ENCODE data around the gene RPS19. TPM values are rescaled to one million over a fixed set of nuclear protein-coding genes. Genes with fewer than 3 reads are reported as not detected.

The RPS19 gene
- total RNA-seq, 1 experiment from 2014 or later, result 3,297 TPM

GRCh38 chr19:41890936-41891335 lies 30.9 kb downstream of the RPS19 start:
- TF ChIP-seq CTCF (IDR thresholded peaks at IDR 0.05; ENCODE audit: insufficient read depth in 1 of 2, low read depth in 1 of 2, low read length in 1 of 2, severe bottlenecking in 1 of 2, unreplicated experiment in 1 of 2), result no peak
- POLR2A ChIA-PET, result no interaction called here
- Mint-ChIP-seq H3K27ac (ENCODE audit: unreplicated experiment) (no peak overlapping the region), H3K4me3 (ENCODE audit: unreplicated experiment) (no peak overlapping the region), H3K27me3 (ENCODE audit: insufficient read depth, unreplicated experiment) (no peaks in the 10 kb centered on the region), H3K9me3 (ENCODE audit: unreplicated experiment) (no peaks in the 10 kb centered on the region), H3K4me1 (ENCODE audit: low read depth, unreplicated experiment) (peaks cover 31% of the 10 kb centered on the region), H3K36me3 (ENCODE audit: insufficient read depth, unreplicated experiment) (peaks cover 19% of the 10 kb centered on the region)
- Histone ChIP-seq H3K4me1 (peaks cover 25% of the 10 kb centered on the region), H3K36me3 (ENCODE audit: control insufficient read depth, insufficient read depth, low read length) (peaks cover 5% of the 10 kb centered on the region), H3K27me3 (replicated peaks; ENCODE audit: control insufficient read depth, insufficient read depth, low read length) (no peaks in the 10 kb centered on the region), H3K9me3 (no peaks in the 10 kb centered on the region), H3K4me3 (ENCODE audit: low read depth, low read length) (no peak overlapping the region)
- CTCF ChIA-PET, result interaction anchor here (0.7 kb wide), 1 partner anchor 68 kb away, joined by 3 read pairs; the partner anchor contains the start of gene RABAC1
- intact Hi-C loops (cut with micrococcal nuclease; ENCODE audit: unreplicated experiment), result no loop called here
- no peak for DNase-seq
- BruUV-seq (replicated peaks), result no TSS peak

GRCh38 chr19:41892173-41892902 lies 32.3 kb downstream of the RPS19 start:
- Histone ChIP-seq H3K27me3 (replicated peaks; ENCODE audit: control insufficient read depth, insufficient read depth, low read length) (no peaks in the 10 kb centered on the region), H3K4me3 (ENCODE audit: low read depth, low read length) (no peak overlapping the region), H3K36me3 (ENCODE audit: control insufficient read depth, insufficient read depth, low read length) (peaks cover 5% of the 10 kb centered on the region), H3K4me1 (peaks cover 17% of the 10 kb centered on the region), H3K9me3 (no peaks in the 10 kb centered on the region)
- no TSS peak for BruUV-seq (replicated peaks)
- no peak overlapping the region for H3K4me3 Mint-ChIP-seq (ENCODE audit: unreplicated experiment)
- H3K27ac Mint-ChIP-seq (ENCODE audit: unreplicated experiment), result no peak overlapping the region
- no peaks in the 10 kb centered on the region for H3K9me3 Mint-ChIP-seq (ENCODE audit: unreplicated experiment)
- no peak for TF ChIP-seq CTCF (IDR thresholded peaks at IDR 0.05; ENCODE audit: insufficient read depth in 1 of 2, low read depth in 1 of 2, low read length in 1 of 2, severe bottlenecking in 1 of 2, unreplicated experiment in 1 of 2)
- peaks cover 22% of the 10 kb centered on the region for H3K4me1 Mint-ChIP-seq (ENCODE audit: low read depth, unreplicated experiment)
- ChIA-PET CTCF (no interaction called here), POLR2A (no interaction called here)
- no peak for DNase-seq
- intact Hi-C loops (cut with micrococcal nuclease; ENCODE audit: unreplicated experiment), result no loop called here
- H3K27me3 Mint-ChIP-seq (ENCODE audit: insufficient read depth, unreplicated experiment), result no peaks in the 10 kb centered on the region
- peaks cover 19% of the 10 kb centered on the region for H3K36me3 Mint-ChIP-seq (ENCODE audit: insufficient read depth, unreplicated experiment)

GRCh38 chr19:41893899-41894298 lies 33.8 kb downstream of the RPS19 start:
- Histone ChIP-seq H3K9me3 (no peaks in the 10 kb centered on the region), H3K36me3 (ENCODE audit: control insufficient read depth, insufficient read depth, low read length) (peaks cover 3% of the 10 kb centered on the region), H3K27me3 (replicated peaks; ENCODE audit: control insufficient read depth, insufficient read depth, low read length) (no peaks in the 10 kb centered on the region), H3K4me3 (ENCODE audit: low read depth, low read length) (no peak overlapping the region), H3K4me1 (peaks cover 5% of the 10 kb centered on the region; the same call in 1 of the 2 replicates)
- no TSS peak for BruUV-seq (replicated peaks)
- POLR2A ChIA-PET, result no interaction called here
- CTCF ChIA-PET, result no interaction called here
- Mint-ChIP-seq H3K4me3 (ENCODE audit: unreplicated experiment) (no peak overlapping the region), H3K4me1 (ENCODE audit: low read depth, unreplicated experiment) (peaks cover 7% of the 10 kb centered on the region), H3K27ac (ENCODE audit: unreplicated experiment) (no peak overlapping the region), H3K27me3 (ENCODE audit: insufficient read depth, unreplicated experiment) (no peaks in the 10 kb centered on the region), H3K36me3 (ENCODE audit: insufficient read depth, unreplicated experiment) (peaks cover 30% of the 10 kb centered on the region), H3K9me3 (ENCODE audit: unreplicated experiment) (no peaks in the 10 kb centered on the region)
- TF ChIP-seq CTCF (IDR thresholded peaks at IDR 0.05; ENCODE audit: insufficient read depth in 1 of 2, low read depth in 1 of 2, low read length in 1 of 2, severe bottlenecking in 1 of 2, unreplicated experiment in 1 of 2), result no peak
- intact Hi-C loops (cut with micrococcal nuclease; ENCODE audit: unreplicated experiment), result no loop called here
- peak; percentile 45 to 61 for DNase-seq

Data from Caco-2 (cell line).